ENCODE measurements around the gene COL4A4. TPM values are rescaled to one million over a fixed set of nuclear protein-coding genes. Genes with fewer than 3 reads are reported as not detected.

COL4A4 gene
- total and polyA plus RNA-seq, 2 donors (not counting 3 experiments of a cell fraction or from before 2014, with no cell fraction given) = not detected

- Histone ChIP-seq H3K79me2 (ENCODE audit: control insufficient read depth, insufficient read depth, low read length) (no peaks in the 10 kb centered on the region), H3K4me2 (ENCODE audit: insufficient read depth, low read length) (no peak overlapping the region), H2AFZ (ENCODE audit: low read depth, low read length) (no peak overlapping the region), H3K36me3 (ENCODE audit: control insufficient read depth in 2 of 2, extremely low read depth in 1 of 2, insufficient read depth in 2 of 2, low read length in 2 of 2) (no peaks in the 10 kb centered on the region), H3K9me3 (replicated peaks; ENCODE audit: control insufficient read depth, insufficient read depth, low read length) (no peaks in the 10 kb centered on the region), H3K27ac (ENCODE audit: insufficient read depth, low read depth, low read length) (no peak overlapping the region), H3K27me3 (ENCODE audit: control insufficient read depth in 2 of 2, insufficient read depth in 2 of 2, low read length in 2 of 2) (no peaks in the 10 kb centered on the region), H3K4me3 (replicated peaks in 1 of 3; ENCODE audit: insufficient read depth in 1 of 3, low read depth in 1 of 3, low read length in 3 of 3) (no peak overlapping the region), H4K20me1 (replicated peaks; ENCODE audit: control insufficient read depth, extremely low read depth, insufficient read depth, low read length) (no peaks in the 10 kb centered on the region), H3K9me1 (replicated peaks; ENCODE audit: control insufficient read depth, extremely low read depth, insufficient read depth, low read length) (no peaks in the 10 kb centered on the region), H3K4me1 (ENCODE audit: control insufficient read depth, extremely low read depth, insufficient read depth, low read length) (no peaks in the 10 kb centered on the region), H3K9ac (replicated peaks; ENCODE audit: extremely low read depth, insufficient read depth, low read length) (no peak overlapping the region)
- POLR2A ChIA-PET = no interaction called here
- intact Hi-C loops (cut with micrococcal nuclease) (no loop called here), dilution Hi-C loops (cut with MboI; ENCODE audit: extremely low pct_ligation_motif_present, low sequenced_read_pairs) (no loop called here)
- FAIRE-seq (no peak), DNase-seq (ENCODE audit: low read depth, low spot score) (no peak)
- BruUV-seq (replicated peaks) = no TSS peak
- no peak for TF ChIP-seq JUN (IDR thresholded peaks at IDR 0.05; ENCODE audit: borderline replicate concordance, insufficient read depth, insufficient read length, low read depth)
- no peak for TF ChIP-seq POLR2AphosphoS5 (IDR thresholded peaks at IDR 0.05; ENCODE audit: insufficient read depth, low read depth, low read length)
- no peak for TF ChIP-seq POLR2A (IDR thresholded peaks at IDR 0.05; ENCODE audit: low read depth, low read length)
- TF ChIP-seq MYC (IDR thresholded peaks at IDR 0.05; ENCODE audit: low read depth, low read length) = no peak
- no peak for TF ChIP-seq MAX (IDR thresholded peaks at IDR 0.05; ENCODE audit: insufficient read depth, insufficient read length)
- no peak for TF ChIP-seq EZH2 (IDR thresholded peaks at IDR 0.05; ENCODE audit: borderline replicate concordance, low read depth, low read length, severe bottlenecking)
- no peak for TF ChIP-seq FOS (IDR thresholded peaks at IDR 0.05; ENCODE audit: borderline replicate concordance, insufficient read depth, low read length)
- no peak for TF ChIP-seq GATA2 (IDR thresholded peaks at IDR 0.05; ENCODE audit: insufficient read depth, insufficient read length, low read depth, low read length)
- TF ChIP-seq CTCF (IDR thresholded peaks at IDR 0.05; ENCODE audit: extremely low read depth in 1 of 2, insufficient read depth in 1 of 2, low read depth in 1 of 2, low read length in 2 of 2) = no peak
- CTCF ChIA-PET = interaction anchor here (1.8 kb wide), 1 partner anchor 1314 kb away, joined by 3 read pairs; no protein-coding TSS in a partner anchor
These were observed 185.0 kb downstream of the COL4A4 start for GRCh38 chr2:226979004-226979403.
